Keratinocyte (primary cell): ENCODE results near the gene ENTPD5. TPM values are rescaled to one million over a fixed set of nuclear protein-coding genes. Genes with fewer than 3 reads are reported as not detected.

Source experiments
- DNase-seq: peaks from one replicate; pipeline ENCODE4 v3.0.0-alpha.2; 2011; ENCODE audit warnings: low read depth, missing footprints, low spot score
- FAIRE-seq: peaks from 2 replicates; lab custom pipeline; 2011; peaks lifted over from hg19 to GRCh38; lab: Jason Lieb, UNC
- H2AFZ ChIP-seq: 2 replicates; pipeline ENCODE4 v1.6.0; 2012; ENCODE audit warnings: low read length, control low read depth, inconsistent platforms; ENCODE audit not compliant: control insufficient read depth
- H3K27ac ChIP-seq: 2 replicates; pipeline ENCODE4 v1.5.1; 2011; ENCODE audit warnings: low read length; ENCODE audit not compliant: control insufficient read depth, insufficient read depth
- H3K27me3 ChIP-seq: 3 replicates; pipeline ENCODE4 v1.6.0; 2011; ENCODE audit warnings: low read length; ENCODE audit not compliant: control insufficient read depth, insufficient read depth; ENCODE audit errors: extremely low read depth
- H3K36me3 ChIP-seq, 2 experiments: 2 replicates in 1 of 2; 3 replicates in 1 of 2; pipeline ENCODE4 v1.5.1; 2011; ENCODE audit warnings: low read length in 2 of 2, mild to moderate bottlenecking in 1 of 2; ENCODE audit not compliant: control insufficient read depth in 2 of 2, insufficient read depth in 2 of 2; ENCODE audit errors: extremely low read depth in 1 of 2
- H3K4me1 ChIP-seq: 3 replicates; pipeline ENCODE4 v1.5.1; 2011; ENCODE audit warnings: low read length; ENCODE audit not compliant: control insufficient read depth, insufficient read depth; ENCODE audit errors: extremely low read depth
- H3K4me2 ChIP-seq: 3 replicates; pipeline ENCODE4 v1.6.0; 2011; ENCODE audit warnings: low read depth, low read length; ENCODE audit not compliant: control insufficient read depth, insufficient read depth; ENCODE audit errors: extremely low read depth
- H3K4me3 ChIP-seq, 3 experiments: fragments of 200-600 bp in 1 of 3; sonication (generic) in 1 of 3; 2 replicates in 2 of 3; 3 replicates in 1 of 3; pipeline ENCODE4 v1.5.1; 2011 to 2016; ENCODE audit warnings: low read length in 3 of 3, mild to moderate bottlenecking in 3 of 3, control low read depth in 2 of 3, inconsistent platforms in 1 of 3, low read depth in 1 of 3, mixed read lengths in 1 of 3, mixed run types in 1 of 3, moderate library complexity in 1 of 3; ENCODE audit not compliant: control insufficient read depth in 2 of 3, insufficient read depth in 2 of 3; ENCODE audit errors: extremely low read depth in 1 of 3
- H3K79me2 ChIP-seq: 2 replicates; pipeline ENCODE4 v1.6.0; 2012; ENCODE audit warnings: low read length; ENCODE audit not compliant: control insufficient read depth, insufficient read depth
- H3K9ac ChIP-seq: 3 replicates; pipeline ENCODE4 v1.6.0; 2011; ENCODE audit warnings: low read length; ENCODE audit not compliant: control insufficient read depth, insufficient read depth; ENCODE audit errors: extremely low read depth
- H3K9me1 ChIP-seq: 3 replicates; pipeline ENCODE4 v1.6.0; 2011; ENCODE audit warnings: low read length; ENCODE audit not compliant: control insufficient read depth, insufficient read depth; ENCODE audit errors: extremely low read depth
- H3K9me3 ChIP-seq: 2 replicates; pipeline ENCODE4 v1.5.1; 2012; ENCODE audit warnings: low read depth, low read length; ENCODE audit not compliant: control insufficient read depth
- H4K20me1 ChIP-seq: 3 replicates; pipeline ENCODE4 v1.6.0; 2011; ENCODE audit warnings: low read length; ENCODE audit not compliant: control insufficient read depth, insufficient read depth; ENCODE audit errors: extremely low read depth
- EZH2 ChIP-seq: IDR thresholded peaks from one replicate; pipeline ENCODE4 v1.6.1; 2012; ENCODE audit warnings: inconsistent platforms, mild to moderate bottlenecking, low read length, moderate library complexity
- dilution Hi-C: fragments of 300-500 bp; cut with MboI; formaldehyde crosslinking; loops from one replicate; pipeline ENCODE4 v1.7.0; 2020; ENCODE audit warnings: low sequenced_read_pairs; ENCODE audit not compliant: extremely low pct_ligation_motif_present
- polyA plus RNA-seq, 5 experiments: library from polyadenylated mRNA; depleted of rRNA in 3 of 5; stranded (reverse) in 3 of 5; stranded (forward) in 1 of 5; unstranded in 1 of 5; fragments of >200 nt; gene quantifications; 1 replicate in 1 of 5; 2 replicates in 3 of 5; 3 replicates in 1 of 5; pipeline versions ENCODE4 v1.2.1 to v1.2.3, GENCODE V29; 2011 to 2012; ENCODE audit warnings: missing spikeins in 2 of 5, low read depth in 1 of 5, low replicate concordance in 1 of 5
- TF ChIP-seq, protein P1 (sequence below), 3 experiments: IDR thresholded peaks in 1 of 3; conservative IDR thresholded peaks in 1 of 3; optimal IDR thresholded peaks in 1 of 3; 2 replicates in 2 of 3; 3 replicates in 1 of 3; pipeline versions ENCODE3 to v1.5.1; 2011; ENCODE audit warnings: low read length in 3 of 3, mild to moderate bottlenecking in 3 of 3, moderate library complexity in 2 of 3, control low read depth in 1 of 3, inconsistent platforms in 1 of 3; ENCODE audit not compliant: insufficient read depth in 2 of 3; ENCODE audit errors: extremely low read depth in 1 of 3

ENTPD5 gene
- polyA plus RNA-seq, 1 donor (not counting 4 experiments of a cell fraction or from before 2014, with no cell fraction given): 10.5 TPM

DNA sequence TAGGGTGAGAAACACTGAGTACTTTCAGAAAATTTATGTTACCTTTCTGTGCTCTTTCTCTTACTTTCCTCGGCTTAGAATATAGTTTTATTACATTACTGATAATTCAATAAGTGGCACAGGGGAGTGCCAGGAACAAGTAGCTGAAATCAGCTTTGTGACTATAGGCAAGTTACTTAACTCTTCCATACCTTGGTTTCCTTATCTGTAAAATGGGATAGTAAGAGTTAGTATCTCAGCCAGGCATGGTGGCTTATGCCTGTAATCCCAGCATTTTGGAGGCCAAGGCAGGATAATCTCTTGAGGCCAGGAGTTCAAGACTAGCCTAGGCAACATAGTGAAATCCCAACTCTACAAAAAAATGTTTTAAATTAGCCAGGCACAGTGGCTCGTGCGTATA, 15.5 kb upstream of the ENTPD5 start:
- Histone ChIP-seq H3K4me1 (no peaks in the 10 kb centered on the region), H4K20me1 (no peaks in the 10 kb centered on the region), H3K36me3 (no peaks in the 10 kb centered on the region), H3K27ac (no peak overlapping the region), H3K9ac (no peak overlapping the region), H3K4me2 (no peak overlapping the region), H3K9me1 (no peaks in the 10 kb centered on the region), H3K9me3 (no peaks in the 10 kb centered on the region), H3K27me3 (no peaks in the 10 kb centered on the region), H3K79me2 (no peaks in the 10 kb centered on the region), H2AFZ (no peak overlapping the region), H3K4me3 (no peak overlapping the region)
- FAIRE-seq (no peak), DNase-seq (no peak)
- dilution Hi-C loops: no loop called here
- no peak for TF ChIP-seq EZH2
- TF ChIP-seq, protein P1, sequence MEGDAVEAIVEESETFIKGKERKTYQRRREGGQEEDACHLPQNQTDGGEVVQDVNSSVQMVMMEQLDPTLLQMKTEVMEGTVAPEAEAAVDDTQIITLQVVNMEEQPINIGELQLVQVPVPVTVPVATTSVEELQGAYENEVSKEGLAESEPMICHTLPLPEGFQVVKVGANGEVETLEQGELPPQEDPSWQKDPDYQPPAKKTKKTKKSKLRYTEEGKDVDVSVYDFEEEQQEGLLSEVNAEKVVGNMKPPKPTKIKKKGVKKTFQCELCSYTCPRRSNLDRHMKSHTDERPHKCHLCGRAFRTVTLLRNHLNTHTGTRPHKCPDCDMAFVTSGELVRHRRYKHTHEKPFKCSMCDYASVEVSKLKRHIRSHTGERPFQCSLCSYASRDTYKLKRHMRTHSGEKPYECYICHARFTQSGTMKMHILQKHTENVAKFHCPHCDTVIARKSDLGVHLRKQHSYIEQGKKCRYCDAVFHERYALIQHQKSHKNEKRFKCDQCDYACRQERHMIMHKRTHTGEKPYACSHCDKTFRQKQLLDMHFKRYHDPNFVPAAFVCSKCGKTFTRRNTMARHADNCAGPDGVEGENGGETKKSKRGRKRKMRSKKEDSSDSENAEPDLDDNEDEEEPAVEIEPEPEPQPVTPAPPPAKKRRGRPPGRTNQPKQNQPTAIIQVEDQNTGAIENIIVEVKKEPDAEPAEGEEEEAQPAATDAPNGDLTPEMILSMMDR (optimal IDR thresholded peaks at IDR 0.05 in 1 of 3, IDR thresholded peaks at IDR 0.05 in 1 of 3, conservative IDR thresholded peaks at IDR 0.05 in 1 of 3; ENCODE audit: extremely low read depth in 1 of 3, insufficient read depth in 2 of 3, low read length in 3 of 3): no peak

DNA sequence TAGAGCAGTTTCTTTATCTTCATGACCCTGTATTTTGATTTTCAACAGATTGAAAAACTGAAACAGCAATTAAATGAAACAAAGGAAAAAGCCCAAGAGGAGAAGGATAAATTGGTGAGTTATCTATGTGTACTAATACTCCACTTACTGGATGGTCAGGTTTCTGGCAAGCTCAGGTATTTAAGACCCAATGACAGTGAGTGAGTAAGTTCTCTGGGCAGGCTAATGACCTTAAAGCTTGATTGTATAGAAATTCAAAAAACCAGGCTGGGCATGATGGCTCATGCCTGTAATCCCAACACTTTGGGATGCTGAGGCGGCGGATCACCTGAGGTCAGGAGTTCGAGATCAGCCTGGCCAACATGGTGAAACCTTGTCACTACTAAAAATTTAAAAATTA, 10.0 kb upstream of the ENTPD5 start:
- Histone ChIP-seq H3K4me3 (no peak overlapping the region), H3K27me3 (no peaks in the 10 kb centered on the region), H3K9me1 (no peaks in the 10 kb centered on the region), H3K36me3 (no peaks in the 10 kb centered on the region), H3K9me3 (no peaks in the 10 kb centered on the region), H3K9ac (no peak overlapping the region), H3K4me2 (no peak overlapping the region), H4K20me1 (no peaks in the 10 kb centered on the region), H2AFZ (no peak overlapping the region), H3K27ac (no peak overlapping the region), H3K4me1 (no peaks in the 10 kb centered on the region), H3K79me2 (no peaks in the 10 kb centered on the region)
- dilution Hi-C loops: no loop called here
- no peak for FAIRE-seq
- no peak for DNase-seq
- TF ChIP-seq EZH2: no peak
- TF ChIP-seq, protein P1 (optimal IDR thresholded peaks at IDR 0.05 in 1 of 3, IDR thresholded peaks at IDR 0.05 in 1 of 3, conservative IDR thresholded peaks at IDR 0.05 in 1 of 3; ENCODE audit: extremely low read depth in 1 of 3, insufficient read depth in 2 of 3, low read length in 3 of 3): no peak
